HS-27A (cell line): ENCODE data around the gene NUFIP2.
"Not testable (repeated sequence)": the region's sequence is repeated elsewhere in the genome, so short reads cannot be mapped to it uniquely, and the experiment has no call there.

Experiments
- DNase-seq: peaks from one replicate; pipeline ENCODE4 v3.0.0-alpha.2; 2012; ENCODE audit warnings: low read depth, missing footprints

NUFIP2 gene

GRCh38 chr17:29293890-29294579 is at the start of gene NUFIP2:
Gene NUFIP2 (minus strand): TSS chr17:29294148. CDS start chr17:29294059, 89 bp downstream.
- DNase-seq = peak; percentile 76

- no peak for DNase-seq
These were observed 48.3 kb upstream of the NUFIP2 start for GRCh38 chr17:29342158-29342765.

- DNase-seq = no peak
These were observed 47.8 kb upstream of the NUFIP2 start for GRCh38 chr17:29341726-29342125.

- DNase-seq = not testable (repeated sequence)
These were observed 45.1 kb upstream of the NUFIP2 start for GRCh38 chr17:29339016-29339415.

GRCh38 chr17:29331708-29332085 is 37.7 kb upstream of the NUFIP2 start:
- no peak for DNase-seq

GRCh38 chr17:29331075-29331707 is 37.2 kb upstream of the NUFIP2 start:
- DNase-seq = no peak

GRCh38 chr17:29327412-29327811 is 33.5 kb upstream of the NUFIP2 start:
- no peak for DNase-seq

- DNase-seq = no peak
These were observed 32.3 kb upstream of the NUFIP2 start for GRCh38 chr17:29326023-29326813.

GRCh38 chr17:29322363-29322762 is 28.4 kb upstream of the NUFIP2 start:
- DNase-seq = no peak

- no peak for DNase-seq
These were observed 9.4 kb upstream of the NUFIP2 start for GRCh38 chr17:29303386-29303785.

GRCh38 chr17:29299031-29299430 is 5.1 kb upstream of the NUFIP2 start:
- DNase-seq = no peak

GRCh38 chr17:29295420-29295819 is 1.5 kb upstream of the NUFIP2 start:
- DNase-seq = no peak

GRCh38 chr17:29294580-29294900 is 592 bp upstream of the NUFIP2 start:
- DNase-seq = no peak

GRCh38 chr17:29292992-29293889 is 707 bp downstream of the NUFIP2 start:
- DNase-seq = peak; percentile 11

- peak; percentile 11 for DNase-seq
These were observed 1.6 kb downstream of the NUFIP2 start for GRCh38 chr17:29292071-29292991.

- DNase-seq = peak; percentile 17
These were observed 2.7 kb downstream of the NUFIP2 start for GRCh38 chr17:29291163-29291752.

- no peak for DNase-seq
These were observed 4.1 kb downstream of the NUFIP2 start for GRCh38 chr17:29289852-29290251.

GRCh38 chr17:29283961-29284360 is 10.0 kb downstream of the NUFIP2 start:
- no peak for DNase-seq

- DNase-seq = no peak
These were observed 10.5 kb downstream of the NUFIP2 start for GRCh38 chr17:29283496-29283895.

GRCh38 chr17:29279397-29280070 is 14.4 kb downstream of the NUFIP2 start:
- DNase-seq = no peak
